SK-N-SH (cell line): ENCODE results near the gene KLLN. TPM values are rescaled to one million over a fixed set of nuclear protein-coding genes. Genes with fewer than 3 reads are reported as not detected.

Experiments used
- CTCF ChIA-PET: fragments of 300-600, 350-600 bp; formaldehyde crosslinking; extraction: SDS; loops from one replicate; lab custom pipeline; 2021; lab: Yijun Ruan, JAX
- POLR2A ChIA-PET: fragments of 350-600 bp; sonication (Branson Sonifier 250); formaldehyde crosslinking; extraction: SDS; loops from one replicate; lab custom pipeline; 2020; ENCODE audit warnings: antibody characterized with exemption, inconsistent platforms; lab: Yijun Ruan, JAX
- DNase-seq: peaks from one replicate; pipeline ENCODE4 v3.0.0; 2012
- H2AFZ ChIP-seq: fragments of 200-600 bp; sonication (generic); 2 replicates; pipeline ENCODE4 v1.8.1; 2016; ENCODE audit warnings: antibody characterized with exemption, mild to moderate bottlenecking, low read depth
- H3F3A ChIP-seq: fragments of 200-600 bp; sonication (generic); replicated peaks from 2 replicates; pipeline ENCODE3; 2016; ENCODE audit warnings: antibody characterized with exemption, mild to moderate bottlenecking; ENCODE audit not compliant: insufficient read depth
- H3K27ac ChIP-seq, 2 experiments: fragments of 200-500 bp in 1 of 2; fragments of 200-600 bp in 1 of 2; sonication (Bioruptor generic) in 1 of 2; sonication (generic), shearing (Covaris generic) in 1 of 2; 2 replicates each; pipeline versions ENCODE4 v1.5.1 to v1.6.1; 2014 to 2016; ENCODE audit warnings: low read depth in 2 of 2, inconsistent platforms in 1 of 2, low read length in 1 of 2, mild to moderate bottlenecking in 1 of 2, mixed read lengths in 1 of 2
- H3K27me3 ChIP-seq: fragments of 200-600 bp; sonication (generic), shearing (Covaris generic); 2 replicates; pipeline ENCODE4 v1.6.1; 2016; ENCODE audit warnings: mixed run types; ENCODE audit not compliant: insufficient read depth
- H3K36me3 ChIP-seq, 2 experiments: fragments of 200-500 bp in 1 of 2; fragments of 200-600 bp in 1 of 2; sonication (Bioruptor generic) in 1 of 2; sonication (generic) in 1 of 2; replicated peaks in 1 of 2; 2 replicates each; pipeline versions ENCODE3 to v1.5.1; 2014 to 2016; ENCODE audit warnings: low read length in 1 of 2, mild to moderate bottlenecking in 1 of 2; ENCODE audit not compliant: insufficient read depth in 2 of 2, control insufficient read depth in 1 of 2
- H3K4me1 ChIP-seq, 2 experiments: fragments of 200-500 bp in 1 of 2; fragments of 200-600 bp in 1 of 2; sonication (Bioruptor generic) in 1 of 2; sonication (generic), shearing (Covaris generic) in 1 of 2; 2 replicates each; pipeline versions ENCODE4 v1.5.1 to v1.6.1; 2014 to 2016; ENCODE audit warnings: low read depth in 1 of 2, low read length in 1 of 2, mixed run types in 1 of 2; ENCODE audit not compliant: insufficient read depth in 2 of 2, control insufficient read depth in 1 of 2
- H3K4me2 ChIP-seq: fragments of 200-600 bp; sonication (generic), shearing (Covaris generic); 2 replicates; pipeline ENCODE4 v1.6.1; 2017; ENCODE audit warnings: mixed run types
- H3K4me3 ChIP-seq, 2 experiments: fragments of 200-500 bp in 1 of 2; fragments of 200-600 bp in 1 of 2; sonication (Bioruptor generic) in 1 of 2; sonication (generic), shearing (Covaris generic) in 1 of 2; 2 replicates each; pipeline versions ENCODE4 v1.5.1 to v1.8.1; 2014 to 2016; ENCODE audit warnings: low read depth in 2 of 2, inconsistent platforms in 1 of 2, low read length in 1 of 2, mild to moderate bottlenecking in 1 of 2, mixed read lengths in 1 of 2, moderate library complexity in 1 of 2
- H3K79me2 ChIP-seq: fragments of 200-600 bp; sonication (generic); 2 replicates; pipeline ENCODE4 v1.8.1; 2017; ENCODE audit warnings: mild to moderate bottlenecking; ENCODE audit not compliant: insufficient read depth
- H3K9ac ChIP-seq: fragments of 200-600 bp; sonication (generic); 2 replicates; pipeline ENCODE4 v1.6.1; 2017; ENCODE audit warnings: mixed run types
- H3K9me2 ChIP-seq: fragments of 200-600 bp; sonication (generic); 2 replicates; pipeline ENCODE4 v1.6.1; 2017; ENCODE audit warnings: mixed run types
- H3K9me3 ChIP-seq: fragments of 200-600 bp; sonication (generic); 2 replicates; pipeline ENCODE4 v1.6.1; 2017; ENCODE audit warnings: mixed run types, mild to moderate bottlenecking, moderate library complexity
- H4K20me1 ChIP-seq: fragments of 200-600 bp; sonication (generic); 2 replicates; pipeline ENCODE4 v1.6.1; 2017; ENCODE audit warnings: mild to moderate bottlenecking, mixed run types; ENCODE audit not compliant: insufficient read depth
- ELF1 ChIP-seq: IDR thresholded peaks from 2 replicates; pipeline ENCODE4 v1.4.0; 2012
- EP300 ChIP-seq, 2 experiments: IDR thresholded peaks; 2 replicates each; pipeline versions ENCODE4 v1.4.0 to v1.6.1; 2012; ENCODE audit warnings: borderline replicate concordance in 1 of 2, low read depth in 1 of 2, low read length in 1 of 2
- EZH2phosphoT487 ChIP-seq: fragments of 200-600 bp; sonication (generic); IDR thresholded peaks from 2 replicates; pipeline ENCODE4 v1.6.1; 2017; ENCODE audit warnings: low read depth, mixed run types, mild to moderate bottlenecking, antibody characterized with exemption, moderate library complexity, borderline replicate concordance
- FOSL2 ChIP-seq: IDR thresholded peaks from 2 replicates; pipeline ENCODE4 v1.4.0; 2012; ENCODE audit warnings: low read depth, mild to moderate bottlenecking, moderate library complexity, borderline replicate concordance
- FOXJ3 ChIP-seq: sonication (generic); formaldehyde crosslinking; IDR thresholded peaks from 2 replicates; pipeline ENCODE4 v1.5.1; 2020; ENCODE audit warnings: mild to moderate bottlenecking, missing genetic modification reagents
- FOXM1 ChIP-seq: IDR thresholded peaks from 2 replicates; pipeline ENCODE4 v1.4.0; 2012; ENCODE audit warnings: low read depth, mild to moderate bottlenecking
- MEF2A ChIP-seq: IDR thresholded peaks from 2 replicates; pipeline ENCODE4 v1.4.0; 2012; ENCODE audit warnings: low read depth, borderline replicate concordance
- NFIC ChIP-seq: IDR thresholded peaks from 2 replicates; pipeline ENCODE4 v1.4.0; 2012; ENCODE audit warnings: borderline replicate concordance
- POLR2AphosphoS5 ChIP-seq: IDR thresholded peaks from 2 replicates; pipeline ENCODE4 v1.6.1; 2012; ENCODE audit warnings: low read depth, low read length
- RAD21 ChIP-seq: IDR thresholded peaks from 2 replicates; pipeline ENCODE4 v1.6.1; 2012; ENCODE audit warnings: mild to moderate bottlenecking, low read length
- RCOR1 ChIP-seq: fragments of 150-350 bp; IDR thresholded peaks from 2 replicates; pipeline ENCODE4 v1.6.1; 2017; ENCODE audit warnings: antibody characterized with exemption, low read length
- RFX5 ChIP-seq: IDR thresholded peaks from 2 replicates; pipeline ENCODE4 v1.6.1; 2012; ENCODE audit warnings: mild to moderate bottlenecking, improper control_type of control experiment, low read length
- RXRA ChIP-seq: IDR thresholded peaks from 2 replicates; pipeline ENCODE4 v1.4.0; 2012; ENCODE audit warnings: low read depth, mild to moderate bottlenecking, borderline replicate concordance
- TCF12 ChIP-seq: IDR thresholded peaks from 2 replicates; pipeline ENCODE4 v1.4.0; 2012
- WGBS: methylation state at CpG from one replicate; pipeline ENCODE4 v1.1.6; 2017; ENCODE audit warnings: low lambda C conversion rate; 5-methylcytosine and 5-hydroxymethylcytosine counted together
- polyA plus RNA-seq, 3 experiments: library from polyadenylated mRNA; depleted of rRNA; stranded (reverse); fragments of >200 nt; gene quantifications; 2 replicates each; pipeline ENCODE4 v1.2.3, GENCODE V29; 2012
- TF ChIP-seq, protein P1 (sequence below): fragments of 150-350 bp; IDR thresholded peaks from 2 replicates; pipeline ENCODE4 v1.6.1; 2016; ENCODE audit warnings: mild to moderate bottlenecking, low read depth, low read length
- TF ChIP-seq, protein P2 (sequence below): fragments of 200-600 bp; sonication (generic); IDR thresholded peaks from 2 replicates; pipeline ENCODE4 v1.6.1; 2017; ENCODE audit warnings: antibody characterized with exemption, mild to moderate bottlenecking, moderate library complexity
- TF ChIP-seq, protein P3 (sequence below): IDR thresholded peaks from 2 replicates; pipeline ENCODE4 v1.4.0; 2012; ENCODE audit warnings: low read depth, borderline replicate concordance
- TF ChIP-seq, protein P4 (sequence below): fragments of 150-350 bp; IDR thresholded peaks from 2 replicates; pipeline ENCODE4 v1.6.1; 2017; ENCODE audit warnings: antibody characterized with exemption, low read length, low read depth, borderline replicate concordance
- TF ChIP-seq, protein P5 (sequence below): IDR thresholded peaks from 2 replicates; pipeline ENCODE4 v1.6.1; 2012; ENCODE audit warnings: mild to moderate bottlenecking, low read depth, low read length, moderate library complexity

The KLLN gene
- polyA plus RNA-seq, 1 of the 3 experiments (the other 2 are of a cell fraction), result 1.2 TPM

DNA sequence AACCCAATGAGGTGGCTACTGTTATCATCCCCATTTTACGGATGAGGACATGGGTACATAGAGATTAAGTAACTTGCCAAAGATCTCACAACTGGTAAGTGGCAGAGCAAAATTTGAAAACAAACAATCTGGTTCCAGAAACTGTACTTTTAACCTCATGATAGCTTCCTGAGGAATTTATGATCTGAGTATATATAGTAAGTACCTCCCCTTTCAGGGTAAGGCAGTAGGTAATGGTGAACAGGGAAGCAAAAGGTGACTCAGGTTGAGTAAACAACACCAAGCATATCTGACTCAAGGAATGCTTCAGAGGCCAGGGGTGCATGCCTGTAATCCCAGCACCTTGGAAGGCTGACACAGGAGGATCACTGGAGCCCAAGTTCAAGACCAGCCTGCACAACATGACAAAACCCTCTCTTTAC is 21.1 kb downstream of the KLLN start:
- peaks cover 0 to 13% of the 10 kb centered on the region in 2 experiments; a peak in 3 of 4 replicates for H3K4me1 ChIP-seq
- no peaks in the 10 kb centered on the region for H3K79me2 ChIP-seq
- no peak for TF ChIP-seq RXRA
- no peak for TF ChIP-seq FOSL2
- TF ChIP-seq TCF12, result no peak
- TF ChIP-seq RAD21, result no peak
- no peak for TF ChIP-seq RFX5
- TF ChIP-seq, protein P1, sequence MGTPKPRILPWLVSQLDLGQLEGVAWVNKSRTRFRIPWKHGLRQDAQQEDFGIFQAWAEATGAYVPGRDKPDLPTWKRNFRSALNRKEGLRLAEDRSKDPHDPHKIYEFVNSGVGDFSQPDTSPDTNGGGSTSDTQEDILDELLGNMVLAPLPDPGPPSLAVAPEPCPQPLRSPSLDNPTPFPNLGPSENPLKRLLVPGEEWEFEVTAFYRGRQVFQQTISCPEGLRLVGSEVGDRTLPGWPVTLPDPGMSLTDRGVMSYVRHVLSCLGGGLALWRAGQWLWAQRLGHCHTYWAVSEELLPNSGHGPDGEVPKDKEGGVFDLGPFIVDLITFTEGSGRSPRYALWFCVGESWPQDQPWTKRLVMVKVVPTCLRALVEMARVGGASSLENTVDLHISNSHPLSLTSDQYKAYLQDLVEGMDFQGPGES, result no peak
- TF ChIP-seq, protein P2, sequence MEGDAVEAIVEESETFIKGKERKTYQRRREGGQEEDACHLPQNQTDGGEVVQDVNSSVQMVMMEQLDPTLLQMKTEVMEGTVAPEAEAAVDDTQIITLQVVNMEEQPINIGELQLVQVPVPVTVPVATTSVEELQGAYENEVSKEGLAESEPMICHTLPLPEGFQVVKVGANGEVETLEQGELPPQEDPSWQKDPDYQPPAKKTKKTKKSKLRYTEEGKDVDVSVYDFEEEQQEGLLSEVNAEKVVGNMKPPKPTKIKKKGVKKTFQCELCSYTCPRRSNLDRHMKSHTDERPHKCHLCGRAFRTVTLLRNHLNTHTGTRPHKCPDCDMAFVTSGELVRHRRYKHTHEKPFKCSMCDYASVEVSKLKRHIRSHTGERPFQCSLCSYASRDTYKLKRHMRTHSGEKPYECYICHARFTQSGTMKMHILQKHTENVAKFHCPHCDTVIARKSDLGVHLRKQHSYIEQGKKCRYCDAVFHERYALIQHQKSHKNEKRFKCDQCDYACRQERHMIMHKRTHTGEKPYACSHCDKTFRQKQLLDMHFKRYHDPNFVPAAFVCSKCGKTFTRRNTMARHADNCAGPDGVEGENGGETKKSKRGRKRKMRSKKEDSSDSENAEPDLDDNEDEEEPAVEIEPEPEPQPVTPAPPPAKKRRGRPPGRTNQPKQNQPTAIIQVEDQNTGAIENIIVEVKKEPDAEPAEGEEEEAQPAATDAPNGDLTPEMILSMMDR, result no peak
- TF ChIP-seq POLR2AphosphoS5, result no peak
- TF ChIP-seq RCOR1, result no peak
- TF ChIP-seq, protein P3, sequence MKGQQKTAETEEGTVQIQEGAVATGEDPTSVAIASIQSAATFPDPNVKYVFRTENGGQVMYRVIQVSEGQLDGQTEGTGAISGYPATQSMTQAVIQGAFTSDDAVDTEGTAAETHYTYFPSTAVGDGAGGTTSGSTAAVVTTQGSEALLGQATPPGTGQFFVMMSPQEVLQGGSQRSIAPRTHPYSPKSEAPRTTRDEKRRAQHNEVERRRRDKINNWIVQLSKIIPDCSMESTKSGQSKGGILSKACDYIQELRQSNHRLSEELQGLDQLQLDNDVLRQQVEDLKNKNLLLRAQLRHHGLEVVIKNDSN, result no peak
- no peak for TF ChIP-seq NFIC
- no peak for TF ChIP-seq ELF1
- no peak for TF ChIP-seq EP300 (IDR thresholded peaks at IDR 0.05; ENCODE audit: borderline replicate concordance in 1 of 2, low read depth in 1 of 2, low read length in 1 of 2)
- TF ChIP-seq FOXJ3 (CRISPR knock-in tag), result no peak
- no peak for TF ChIP-seq MEF2A
- TF ChIP-seq FOXM1, result no peak
- no peak for TF ChIP-seq EZH2phosphoT487
- TF ChIP-seq, protein P4, sequence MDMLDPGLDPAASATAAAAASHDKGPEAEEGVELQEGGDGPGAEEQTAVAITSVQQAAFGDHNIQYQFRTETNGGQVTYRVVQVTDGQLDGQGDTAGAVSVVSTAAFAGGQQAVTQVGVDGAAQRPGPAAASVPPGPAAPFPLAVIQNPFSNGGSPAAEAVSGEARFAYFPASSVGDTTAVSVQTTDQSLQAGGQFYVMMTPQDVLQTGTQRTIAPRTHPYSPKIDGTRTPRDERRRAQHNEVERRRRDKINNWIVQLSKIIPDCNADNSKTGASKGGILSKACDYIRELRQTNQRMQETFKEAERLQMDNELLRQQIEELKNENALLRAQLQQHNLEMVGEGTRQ, result no peak
- TF ChIP-seq, protein P5, sequence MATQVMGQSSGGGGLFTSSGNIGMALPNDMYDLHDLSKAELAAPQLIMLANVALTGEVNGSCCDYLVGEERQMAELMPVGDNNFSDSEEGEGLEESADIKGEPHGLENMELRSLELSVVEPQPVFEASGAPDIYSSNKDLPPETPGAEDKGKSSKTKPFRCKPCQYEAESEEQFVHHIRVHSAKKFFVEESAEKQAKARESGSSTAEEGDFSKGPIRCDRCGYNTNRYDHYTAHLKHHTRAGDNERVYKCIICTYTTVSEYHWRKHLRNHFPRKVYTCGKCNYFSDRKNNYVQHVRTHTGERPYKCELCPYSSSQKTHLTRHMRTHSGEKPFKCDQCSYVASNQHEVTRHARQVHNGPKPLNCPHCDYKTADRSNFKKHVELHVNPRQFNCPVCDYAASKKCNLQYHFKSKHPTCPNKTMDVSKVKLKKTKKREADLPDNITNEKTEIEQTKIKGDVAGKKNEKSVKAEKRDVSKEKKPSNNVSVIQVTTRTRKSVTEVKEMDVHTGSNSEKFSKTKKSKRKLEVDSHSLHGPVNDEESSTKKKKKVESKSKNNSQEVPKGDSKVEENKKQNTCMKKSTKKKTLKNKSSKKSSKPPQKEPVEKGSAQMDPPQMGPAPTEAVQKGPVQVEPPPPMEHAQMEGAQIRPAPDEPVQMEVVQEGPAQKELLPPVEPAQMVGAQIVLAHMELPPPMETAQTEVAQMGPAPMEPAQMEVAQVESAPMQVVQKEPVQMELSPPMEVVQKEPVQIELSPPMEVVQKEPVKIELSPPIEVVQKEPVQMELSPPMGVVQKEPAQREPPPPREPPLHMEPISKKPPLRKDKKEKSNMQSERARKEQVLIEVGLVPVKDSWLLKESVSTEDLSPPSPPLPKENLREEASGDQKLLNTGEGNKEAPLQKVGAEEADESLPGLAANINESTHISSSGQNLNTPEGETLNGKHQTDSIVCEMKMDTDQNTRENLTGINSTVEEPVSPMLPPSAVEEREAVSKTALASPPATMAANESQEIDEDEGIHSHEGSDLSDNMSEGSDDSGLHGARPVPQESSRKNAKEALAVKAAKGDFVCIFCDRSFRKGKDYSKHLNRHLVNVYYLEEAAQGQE, result no peak
- peak overlapping the region in 1 of 2 experiments; percentile 72; a peak in 1 of 4 replicates for H3K27ac ChIP-seq
- no peak for DNase-seq
- 75% methylated on average over 1 of the region's 1 CpG for WGBS
- peaks cover 5% of the 10 kb centered on the region for H3F3A ChIP-seq
- H3K9me2 ChIP-seq, result no peaks in the 10 kb centered on the region
- no peak overlapping the region for H3K9ac ChIP-seq
- ChIA-PET CTCF (no interaction called here), POLR2A (no interaction called here)
- no peaks in the 10 kb centered on the region for H3K9me3 ChIP-seq
- no peak overlapping the region for H3K4me2 ChIP-seq
- H4K20me1 ChIP-seq, result no peaks in the 10 kb centered on the region
- no peak overlapping the region for H2AFZ ChIP-seq
- no peak overlapping the region for H3K4me3 ChIP-seq
- no peaks in the 10 kb centered on the region for H3K36me3 ChIP-seq
- H3K27me3 ChIP-seq, result no peaks in the 10 kb centered on the region
